ENCODE measurements around the gene GPC6.

- TF ChIP-seq EZH2 (IDR thresholded peaks at IDR 0.05; ENCODE audit: borderline replicate concordance, insufficient read depth, low read depth, low read length, poor library complexity, severe bottlenecking) = no peak
- TF ChIP-seq CTCF (IDR thresholded peaks at IDR 0.05) = no peak
Measured at GRCh38 chr13:94143624-94144350, 917.2 kb downstream of the GPC6 start.

All from B cell (primary cell).